A204.1 (cell line): ENCODE measurements around the gene SLN.
"Not testable (repeated sequence)": the region's sequence is repeated elsewhere in the genome, so short reads cannot be mapped to it uniquely, and the experiment has no call there.

ENCODE experiments used
- FAIRE-seq: peaks from 2 replicates; lab custom pipeline; 2012; peaks lifted over from hg19 to GRCh38; lab: Jason Lieb, UNC

The SLN gene

DNA sequence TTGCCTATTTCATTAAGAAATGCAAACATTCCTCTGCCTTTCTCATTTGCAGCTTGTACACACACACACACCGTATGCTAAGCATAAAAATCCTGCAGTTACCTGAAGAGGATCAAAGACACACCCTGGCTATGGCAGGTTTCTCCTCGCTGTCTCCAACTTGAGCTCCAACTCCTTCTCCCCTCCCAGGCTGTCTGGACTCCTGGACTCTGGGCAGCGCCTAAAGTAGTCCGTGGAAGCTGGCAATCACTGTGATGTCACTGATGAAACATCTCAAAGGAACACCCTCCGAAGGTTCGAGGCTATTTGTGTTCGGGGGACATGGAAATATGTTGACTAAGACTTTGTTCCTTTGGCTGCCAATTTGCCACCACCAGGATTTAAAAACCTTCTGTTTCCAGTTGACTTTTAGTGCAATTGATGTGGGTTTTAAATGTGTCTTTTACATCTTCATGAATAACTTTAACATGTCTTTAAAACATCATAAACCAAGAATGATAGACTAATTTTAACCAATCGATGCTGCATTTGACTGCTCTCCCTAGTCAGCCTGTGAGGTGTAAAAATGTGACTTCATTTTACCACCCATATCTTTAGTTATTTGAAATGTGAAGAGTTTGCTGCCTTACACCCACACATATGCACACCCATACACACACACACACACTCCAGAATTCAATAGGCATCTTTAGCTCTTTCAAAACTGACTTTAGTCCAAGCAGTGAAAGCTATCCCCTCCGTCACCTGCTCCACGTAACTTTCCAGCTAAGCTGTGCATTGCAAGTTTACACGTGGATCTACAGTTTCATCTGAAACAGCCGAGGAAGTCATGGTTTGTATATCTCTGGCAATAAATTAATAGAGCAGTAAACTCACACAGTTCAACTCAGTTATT is at the start of gene SLN:
SLN (minus strand) TSS at position 196 of the 895 bp plus-strand sequence.
- FAIRE-seq: no peak

DNA sequence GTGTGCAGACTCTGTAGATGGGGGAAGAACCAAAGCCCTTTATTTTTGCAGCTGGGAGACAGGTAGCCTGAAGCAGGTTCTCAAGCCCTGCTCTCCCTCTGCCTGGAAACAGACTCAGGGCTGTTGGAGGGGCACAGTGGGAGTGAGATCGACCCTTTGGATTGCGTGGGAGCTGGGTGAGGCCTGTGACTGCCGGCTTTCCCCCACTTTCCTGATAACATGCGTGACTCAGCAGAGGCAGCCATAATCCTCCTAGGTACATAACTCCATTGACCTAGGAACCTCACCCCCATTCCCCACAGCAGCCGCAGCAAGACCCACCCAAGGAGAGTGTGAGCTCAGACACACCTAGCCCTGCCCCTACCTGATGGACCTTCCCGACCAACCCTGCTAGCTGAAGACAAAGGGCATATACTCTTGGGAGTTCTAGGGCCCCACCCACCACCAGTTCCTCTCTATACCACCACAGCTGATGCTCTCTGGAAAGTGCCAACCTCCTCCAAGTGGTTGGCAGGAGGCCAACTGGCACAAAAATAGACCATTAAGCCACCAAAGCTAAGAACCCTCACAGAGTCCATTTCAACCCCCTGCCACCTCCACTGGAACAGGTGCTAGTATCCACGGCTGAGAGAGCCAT is 47.0 kb upstream of the SLN start:
- FAIRE-seq: not testable (repeated sequence)

DNA sequence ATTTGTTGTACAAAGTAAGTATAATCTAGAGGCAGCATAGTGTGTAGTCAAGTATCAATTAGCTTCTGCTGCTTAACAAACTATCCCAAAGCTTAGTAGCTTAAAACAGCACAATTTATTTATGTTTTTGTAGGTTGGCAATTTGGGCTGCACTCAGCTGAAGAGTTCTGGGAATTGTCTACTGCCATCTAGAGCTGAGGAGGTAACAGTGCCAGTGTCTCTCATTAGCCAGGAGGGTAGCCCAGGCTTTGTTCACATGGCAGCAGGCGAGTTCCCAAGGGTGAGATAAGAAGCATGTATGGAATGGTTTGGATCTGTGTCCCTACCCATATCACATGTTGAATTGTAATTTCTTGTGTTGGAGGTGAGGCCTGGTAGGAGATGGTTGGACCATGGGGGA is 45.8 kb upstream of the SLN start:
- FAIRE-seq: no peak

DNA sequence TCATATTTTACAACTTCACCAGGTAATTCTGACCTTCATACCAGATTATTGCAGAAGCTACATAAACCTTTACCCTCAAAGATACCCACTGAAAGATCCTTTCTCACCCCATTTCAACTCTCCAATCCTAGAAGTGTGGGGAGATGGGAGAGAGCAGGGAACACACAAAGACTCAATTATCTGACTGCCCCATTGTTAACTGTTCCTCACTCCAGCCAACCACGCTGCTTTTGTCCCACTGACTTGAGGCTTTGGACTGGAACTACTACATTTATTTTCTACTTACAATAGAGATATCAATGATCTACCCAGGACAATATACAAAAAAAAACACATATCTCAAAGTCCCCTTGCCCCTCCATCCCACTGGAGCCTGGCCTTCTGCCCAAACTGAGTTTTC is 44.7 kb upstream of the SLN start:
- FAIRE-seq: no peak

DNA sequence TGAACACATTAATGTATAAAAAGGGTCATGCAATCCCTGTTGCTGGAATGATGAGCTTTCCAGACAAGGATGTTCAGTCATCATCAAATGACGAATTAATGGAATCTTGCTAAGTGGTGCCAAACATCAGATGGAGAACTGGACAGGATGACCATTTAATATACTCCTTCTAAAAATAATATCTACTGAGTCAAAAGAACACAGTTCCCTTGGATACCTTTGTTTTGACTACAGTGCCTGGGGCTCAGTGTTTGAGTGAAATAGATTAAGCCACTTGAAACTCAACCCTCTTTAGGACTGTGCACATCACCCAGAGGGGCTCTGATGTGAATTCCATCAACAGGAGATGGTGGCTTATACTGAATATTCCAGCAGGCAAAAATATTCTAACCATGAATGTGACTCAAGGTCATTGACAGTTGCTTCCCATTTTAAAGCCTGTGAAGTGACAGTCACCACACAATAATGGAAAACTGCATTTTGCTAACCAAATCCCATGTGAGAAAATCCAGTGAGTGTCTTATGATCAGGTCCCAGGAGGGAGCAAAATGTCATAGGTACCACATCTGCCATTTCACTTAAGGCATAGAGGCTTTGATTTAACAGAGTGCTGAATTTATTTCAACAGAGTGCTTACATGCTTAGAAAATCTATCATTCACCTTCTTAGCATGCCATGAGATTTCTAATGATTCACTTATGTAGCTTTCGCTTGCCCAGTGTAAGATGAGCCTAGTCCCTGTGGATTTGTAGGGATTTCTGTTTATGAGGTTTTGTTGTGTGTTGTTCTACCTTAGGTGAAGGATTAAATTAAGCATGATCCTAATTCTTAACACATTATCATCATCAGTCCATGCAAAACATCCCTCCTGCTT is 41.3 kb upstream of the SLN start:
- FAIRE-seq: no peak

DNA sequence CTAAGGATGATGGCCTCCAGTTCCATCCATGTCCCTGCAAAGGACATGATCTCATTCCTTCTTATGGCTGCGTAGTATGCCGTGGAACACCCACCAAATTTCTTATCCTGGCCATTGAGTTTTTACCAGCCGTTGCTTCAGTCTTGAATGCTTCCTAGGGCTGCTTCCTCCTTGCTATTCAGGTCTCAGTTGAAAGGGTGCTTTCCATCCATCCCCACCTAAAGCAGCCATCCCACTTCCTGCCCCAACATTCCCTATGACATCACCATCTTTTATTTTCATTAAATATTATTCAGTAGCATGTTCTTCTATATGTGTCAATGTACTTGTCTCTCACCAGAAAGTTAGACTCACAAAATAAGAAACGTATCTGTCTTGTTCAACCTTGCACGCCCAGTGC is 40.7 kb upstream of the SLN start:
- FAIRE-seq: no peak

DNA sequence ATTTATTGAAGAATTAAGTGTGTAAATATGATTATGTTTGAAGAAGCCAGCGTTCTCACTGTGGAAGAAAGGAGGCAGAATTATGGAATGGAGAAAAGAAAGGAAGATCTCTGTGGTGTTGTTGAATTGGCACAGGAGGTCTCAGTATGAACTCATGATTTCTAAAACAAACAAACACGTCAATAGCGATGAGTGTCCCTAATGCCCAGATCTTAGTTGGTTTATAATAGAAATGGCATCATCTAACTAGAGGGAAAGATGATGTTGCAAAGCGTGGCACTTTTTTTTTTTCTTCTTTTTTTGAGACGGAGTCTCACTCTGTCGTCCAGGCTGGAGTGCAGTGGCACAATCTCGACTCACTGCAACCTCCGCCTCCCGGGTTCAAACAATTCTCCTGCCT is 39.2 kb upstream of the SLN start:
- FAIRE-seq: no peak

DNA sequence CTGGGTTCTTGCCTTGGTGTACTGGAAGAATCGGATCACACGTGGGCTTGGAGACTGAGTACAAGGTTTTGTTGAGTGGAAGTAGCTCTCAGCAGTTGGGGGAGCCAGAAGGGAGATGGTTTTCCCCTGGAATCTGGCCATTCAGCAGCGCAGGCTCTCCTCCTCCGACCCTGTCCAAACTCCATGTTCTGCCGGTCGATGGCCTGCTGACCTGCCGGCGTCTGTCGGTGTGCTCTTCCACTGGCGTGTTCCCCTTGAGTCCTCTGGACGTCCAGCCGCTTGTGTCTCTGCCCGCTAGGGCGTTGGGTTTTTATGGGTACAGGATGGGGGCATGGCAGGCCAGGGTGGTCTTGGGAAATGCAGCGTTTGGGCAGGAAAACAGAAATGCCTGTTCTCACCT is 38.5 kb upstream of the SLN start:
- FAIRE-seq: no peak

DNA sequence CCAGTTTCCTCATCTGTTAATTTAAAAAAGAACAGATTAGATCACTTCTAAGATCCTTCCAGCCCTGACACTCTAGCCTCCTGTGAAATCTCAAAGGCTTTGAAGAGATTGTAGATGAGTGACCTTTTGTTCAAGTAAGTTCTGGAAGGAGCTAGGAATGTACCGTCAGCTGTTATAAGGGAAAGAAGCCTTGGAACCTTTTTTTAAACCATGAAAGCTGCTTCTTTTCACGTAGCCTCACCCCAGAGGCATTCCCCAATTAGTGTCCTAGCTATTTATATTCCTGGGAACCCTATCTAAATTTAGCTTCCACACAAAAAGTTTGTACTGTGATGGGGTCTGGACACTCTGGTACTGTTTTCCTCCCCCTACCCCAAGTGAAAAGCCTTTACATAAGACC is 35.8 kb upstream of the SLN start:
- no peak for FAIRE-seq

DNA sequence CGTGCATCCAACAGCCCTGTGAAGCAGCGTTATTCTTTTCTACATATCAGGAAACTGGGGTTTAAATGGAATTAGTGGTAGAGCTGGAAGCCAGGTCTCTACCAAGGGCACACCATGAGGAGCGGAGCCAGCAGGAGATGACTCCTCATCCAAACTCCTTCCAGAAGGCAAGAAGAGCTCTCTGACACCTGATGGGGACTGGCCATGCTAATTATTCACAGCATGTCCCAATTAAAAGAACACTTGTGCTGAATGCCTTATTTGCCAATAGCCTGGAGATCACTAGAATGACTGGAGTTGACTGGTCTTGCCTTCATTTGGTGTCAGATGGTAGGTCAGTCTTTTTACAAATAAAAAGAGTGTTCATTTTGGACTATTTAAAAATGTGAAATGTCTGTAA is 32.9 kb upstream of the SLN start:
- FAIRE-seq: no peak

DNA sequence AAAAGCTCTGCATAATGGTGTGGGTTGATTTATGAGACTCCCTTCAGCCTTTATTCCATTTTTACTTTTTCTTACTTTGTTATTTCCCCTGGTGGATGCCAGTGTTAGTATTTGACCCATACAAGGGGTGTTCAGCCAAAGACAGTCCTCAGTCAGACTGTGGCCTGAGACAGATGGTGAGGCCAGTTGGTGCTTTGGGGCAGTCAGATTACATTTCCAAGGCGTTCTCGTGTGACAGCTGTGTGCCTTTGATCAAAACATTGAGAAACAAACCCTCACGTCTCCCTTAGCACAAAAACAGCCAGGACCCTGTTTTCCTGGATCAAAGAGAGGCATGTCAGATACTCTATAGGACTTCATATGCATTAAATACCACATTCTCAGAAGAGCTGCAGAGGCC is 31.3 kb upstream of the SLN start:
- no peak for FAIRE-seq

DNA sequence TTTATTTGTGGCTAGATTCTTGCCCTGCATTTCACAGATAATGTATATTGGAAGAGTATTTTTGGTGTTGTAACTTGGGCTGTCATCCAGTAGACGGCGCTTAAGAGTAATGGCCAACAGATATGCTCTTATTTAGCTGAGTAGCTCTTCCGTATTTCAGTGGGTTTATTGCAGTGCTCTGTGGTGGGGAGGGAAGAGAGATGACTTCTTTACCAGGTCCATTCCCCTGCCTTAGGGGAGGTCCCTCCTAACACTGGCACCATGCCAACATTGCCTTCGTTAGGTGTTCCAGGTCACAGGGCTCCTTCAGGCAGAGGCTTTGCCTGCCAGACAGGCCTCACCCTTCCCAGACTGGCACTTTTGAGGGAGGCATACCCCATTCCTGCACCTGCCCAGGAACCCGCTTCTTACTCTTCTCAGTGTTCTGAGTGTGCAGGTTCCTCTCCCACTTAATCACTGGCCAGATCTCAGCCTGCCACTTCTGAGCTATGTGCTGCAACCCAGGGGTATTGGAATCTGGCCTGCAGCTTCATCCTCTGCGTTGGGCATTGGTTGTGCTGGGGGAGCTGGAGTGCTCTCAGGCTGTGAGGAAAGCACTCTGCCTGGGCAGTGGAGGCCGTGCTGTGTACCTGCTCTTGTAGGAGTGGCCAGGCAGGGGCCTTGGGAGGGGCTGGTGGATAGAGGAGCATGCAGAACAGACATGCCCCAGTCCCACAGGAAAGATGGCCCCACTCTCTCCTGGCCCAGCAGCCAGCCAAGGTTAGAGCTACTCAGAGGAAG is 29.4 kb upstream of the SLN start:
- FAIRE-seq: no peak

DNA sequence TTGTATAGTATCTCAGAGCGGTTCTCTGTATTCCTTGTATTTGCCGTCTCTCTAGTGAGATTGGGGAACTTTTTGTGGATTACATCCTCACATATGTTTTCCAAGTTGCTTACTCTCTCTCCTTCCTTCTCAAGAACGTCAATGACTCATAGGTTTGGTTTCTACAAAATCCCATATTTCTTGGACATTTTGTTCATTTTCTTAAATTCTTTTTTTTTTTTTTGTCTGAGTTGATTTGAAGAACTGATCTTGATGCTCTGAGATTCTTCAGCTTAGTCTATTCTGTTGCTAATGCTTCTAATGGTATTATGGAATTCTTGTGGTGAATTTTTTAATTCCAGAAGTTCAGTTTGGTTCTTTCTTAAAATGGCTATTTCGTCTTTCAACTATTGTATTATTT is 28.4 kb upstream of the SLN start:
- no peak for FAIRE-seq

DNA sequence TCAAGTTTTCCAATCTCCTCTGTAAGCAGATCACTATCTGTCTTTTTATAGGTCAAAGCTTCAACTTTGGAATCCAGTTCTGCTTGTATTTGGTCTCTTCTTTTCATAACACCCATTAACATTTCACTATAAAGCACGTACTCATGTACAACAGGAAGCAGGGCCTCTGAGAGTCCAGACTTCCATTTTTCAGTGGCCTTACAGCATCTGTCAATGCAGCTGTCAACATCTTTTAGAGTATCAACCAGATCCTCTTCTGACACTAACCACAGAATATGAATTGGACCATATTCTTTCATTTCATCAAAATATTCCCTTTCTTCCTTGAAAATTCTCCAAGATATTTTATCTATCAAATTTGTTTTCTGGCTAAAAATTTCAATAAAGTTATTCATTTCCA is 24.7 kb upstream of the SLN start:
- no peak for FAIRE-seq

DNA sequence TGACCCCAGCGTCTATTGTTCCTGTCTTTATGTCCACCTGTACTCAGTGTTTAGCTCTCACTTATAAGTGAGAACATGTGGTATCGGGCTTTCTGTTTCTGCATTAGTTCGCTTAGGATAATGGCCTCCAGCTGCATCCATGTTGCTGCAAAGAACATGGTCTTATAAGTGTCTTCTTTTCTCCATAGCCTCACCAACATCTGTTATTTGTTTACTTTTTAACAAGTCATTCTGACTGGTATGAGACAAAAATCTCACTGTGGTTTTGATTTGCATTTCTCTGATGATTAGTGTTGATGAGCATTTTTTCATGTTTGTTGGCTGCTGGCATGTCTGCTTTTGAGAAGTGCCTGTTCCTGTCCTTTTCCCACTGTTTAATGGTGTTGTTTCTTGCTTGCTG is 21.7 kb upstream of the SLN start:
- no peak for FAIRE-seq

DNA sequence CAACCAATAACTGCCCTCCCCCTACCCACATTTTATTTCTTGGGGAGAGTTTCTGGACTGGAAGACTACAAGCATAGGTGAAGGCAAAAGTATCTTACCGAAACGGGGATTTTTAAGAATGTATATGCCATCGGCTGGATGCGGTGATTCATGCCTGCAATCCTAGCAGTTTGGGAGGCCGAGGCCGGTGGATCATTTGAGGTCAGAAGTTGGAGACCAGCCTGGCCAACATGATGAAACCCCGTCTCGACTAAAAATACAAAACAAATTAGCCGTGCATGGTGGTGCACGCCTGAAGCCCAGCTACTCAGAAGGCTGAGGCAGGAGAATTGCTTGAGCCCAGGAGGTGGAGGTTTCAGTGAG is 20.8 kb upstream of the SLN start:
- FAIRE-seq: no peak

DNA sequence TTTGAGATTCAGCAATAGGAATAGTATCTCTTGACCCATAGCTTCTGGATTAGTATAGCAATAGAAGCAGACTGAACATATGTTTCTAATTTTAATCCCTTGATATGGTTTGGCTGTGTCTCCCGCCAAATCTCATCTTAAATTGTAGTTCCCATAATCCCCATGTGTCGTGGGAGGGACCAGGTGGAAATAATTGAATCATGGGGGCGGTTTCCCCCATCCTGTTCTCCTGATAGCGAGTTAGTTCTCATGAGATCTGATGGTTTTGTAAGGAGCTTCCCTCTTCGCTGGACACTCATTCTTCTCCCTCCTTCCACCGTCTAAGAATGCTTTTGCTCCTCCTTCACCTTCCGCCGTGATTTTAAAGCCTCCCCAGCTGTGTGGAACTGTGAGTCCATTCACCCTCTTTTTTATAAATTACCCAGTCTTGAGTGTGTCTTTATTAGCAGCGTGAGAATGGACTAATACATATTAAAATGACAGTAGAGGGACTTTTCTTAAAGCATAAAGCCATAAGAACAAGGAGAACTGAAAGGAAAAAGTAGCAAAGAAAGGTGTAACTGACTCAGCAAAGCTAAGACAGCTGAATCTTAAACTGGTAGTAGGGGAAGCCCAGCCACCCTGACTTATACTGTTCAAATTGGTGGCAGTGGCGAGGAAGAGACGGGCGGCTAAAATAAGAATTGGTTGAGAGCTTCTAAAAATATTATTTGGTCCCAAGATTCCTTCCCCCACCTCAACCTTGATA is 20.3 kb upstream of the SLN start:
- no peak for FAIRE-seq

DNA sequence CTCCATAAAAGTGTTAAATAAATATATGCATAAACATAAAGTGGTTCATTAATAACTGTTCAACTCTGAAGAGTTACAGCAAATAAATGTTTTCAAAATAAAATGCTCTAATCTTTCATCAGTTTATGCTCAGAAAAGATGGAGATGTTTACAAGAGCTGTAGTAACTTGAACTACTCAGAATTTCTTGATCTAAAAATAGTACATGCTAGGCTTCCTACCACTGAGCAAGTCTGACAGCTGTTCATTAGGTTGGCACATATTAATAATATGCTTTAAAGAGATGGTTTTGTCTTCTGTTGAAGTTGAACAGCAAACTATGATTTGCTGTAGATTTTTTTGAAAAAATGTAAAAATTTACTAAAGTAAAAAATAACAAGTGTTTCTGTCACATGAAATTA is 10.8 kb upstream of the SLN start:
- no peak for FAIRE-seq

DNA sequence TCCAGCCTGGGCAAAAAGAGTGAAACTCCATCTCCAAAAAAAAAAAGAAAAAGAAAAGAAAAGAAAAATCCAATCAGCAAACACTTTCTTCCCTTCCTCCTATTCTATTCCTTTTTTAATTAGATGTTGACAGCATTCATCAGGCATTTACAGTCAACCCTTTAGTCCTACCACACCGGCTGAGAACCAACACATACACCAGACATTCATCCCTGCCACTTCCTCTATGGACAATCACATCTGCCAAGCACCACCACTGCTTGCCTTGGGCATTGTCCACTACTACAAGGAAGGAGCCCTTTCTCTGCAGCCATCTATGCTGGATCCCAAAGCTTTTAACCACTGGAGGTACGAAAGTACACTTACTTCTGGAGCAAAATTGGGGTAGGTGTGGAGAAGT is 9.4 kb upstream of the SLN start:
- FAIRE-seq: no peak

DNA sequence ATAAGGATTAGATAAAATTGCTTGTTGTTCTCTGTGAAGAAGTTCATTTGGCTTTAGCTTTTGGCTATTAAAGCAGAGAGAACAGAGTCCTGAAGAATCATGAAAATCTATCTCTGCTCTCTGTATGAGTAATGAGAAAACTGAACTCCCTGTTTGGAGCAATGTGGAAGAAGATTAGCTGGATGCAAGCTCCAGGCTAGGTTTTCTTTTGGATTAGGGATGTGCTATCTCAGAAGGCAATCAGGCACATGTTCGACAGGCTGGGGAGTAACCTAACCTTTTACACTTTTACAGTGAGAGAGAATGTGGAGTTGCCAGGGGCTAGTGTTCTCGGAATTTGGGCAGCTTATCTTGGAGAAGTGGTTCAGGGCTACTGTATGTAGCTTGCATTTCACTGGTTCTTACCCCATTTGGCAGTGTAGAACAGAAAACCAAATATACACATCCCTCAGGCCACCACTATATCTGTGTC is 8.5 kb upstream of the SLN start:
- no peak for FAIRE-seq

DNA sequence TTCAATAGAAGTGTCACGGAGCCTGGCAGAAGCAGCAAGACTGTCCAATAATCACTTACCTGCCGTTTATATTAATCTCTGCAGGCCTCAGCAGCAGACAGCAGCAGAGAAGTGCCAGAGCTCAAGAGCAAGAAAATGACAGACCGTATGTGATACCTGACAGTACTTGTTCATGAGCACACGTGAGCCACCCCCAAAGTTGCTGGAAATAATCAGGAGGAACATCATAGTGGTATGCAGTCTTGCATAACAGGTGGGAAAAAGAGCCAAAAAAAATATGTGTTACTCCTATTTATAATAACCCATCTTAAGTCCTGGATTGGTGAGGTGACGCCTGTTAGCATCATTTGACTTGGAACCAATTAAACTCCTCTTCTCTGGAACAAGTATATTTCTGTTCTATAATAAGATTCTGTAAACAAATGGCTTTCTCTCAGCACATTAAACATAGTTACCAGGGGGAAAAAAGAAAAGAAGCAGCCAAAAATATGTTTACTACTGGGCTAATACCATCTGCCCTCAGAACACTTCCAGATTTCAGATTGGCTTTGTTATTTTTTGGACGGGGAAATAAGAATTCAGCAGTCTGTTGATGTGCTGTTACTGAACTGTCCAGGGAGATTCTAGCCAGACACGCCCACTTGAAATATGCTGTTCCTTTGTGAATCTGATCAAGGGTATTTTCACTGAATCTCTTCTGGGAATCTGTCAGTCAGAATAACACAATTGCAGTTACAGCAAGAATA is 7.9 kb upstream of the SLN start:
- no peak for FAIRE-seq
